DMS 273 (cell line): ENCODE results near the gene ATP2B2.

Experiments used
- DNase-seq: peaks from one replicate; lab custom pipeline; 2025; ENCODE audit not compliant: unreplicated experiment; lab: John Stamatoyannopoulos, UW

The ATP2B2 gene

DNA sequence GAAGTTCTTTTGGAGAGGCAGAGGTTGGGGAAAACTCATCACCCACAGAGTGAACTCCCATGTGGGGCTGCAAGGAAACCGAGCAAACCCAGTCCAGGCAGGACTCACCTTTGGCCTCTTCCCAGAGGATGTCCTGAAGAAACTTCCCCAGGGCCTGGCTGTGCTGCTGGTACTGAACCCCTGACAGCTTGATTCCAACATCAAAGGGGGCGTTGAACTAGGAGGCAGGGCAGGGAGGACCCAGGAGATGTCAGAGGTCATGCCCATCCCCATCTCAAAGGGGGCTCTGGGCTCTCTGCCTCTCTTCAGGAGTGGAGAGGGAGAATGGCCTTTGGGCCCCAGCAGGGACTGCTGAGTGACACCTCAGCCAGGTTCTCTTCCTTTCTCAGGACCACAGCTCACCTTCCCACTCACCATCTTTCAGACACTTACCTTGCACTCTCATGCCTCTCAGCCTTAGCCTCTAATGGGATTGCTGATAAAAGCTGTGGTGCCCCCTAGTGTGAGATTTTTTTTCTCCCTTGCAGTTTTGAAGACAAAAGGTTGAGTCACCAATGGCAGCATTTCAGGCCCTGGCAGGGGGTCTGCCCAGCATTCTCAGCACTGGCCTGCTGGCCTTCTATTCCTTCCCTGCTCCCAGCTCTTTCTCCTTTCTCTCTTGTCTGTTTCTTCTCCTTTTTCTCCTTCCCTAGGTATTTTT, 218.6 kb downstream of the ATP2B2 start:
- DNase-seq = no peak

DNA sequence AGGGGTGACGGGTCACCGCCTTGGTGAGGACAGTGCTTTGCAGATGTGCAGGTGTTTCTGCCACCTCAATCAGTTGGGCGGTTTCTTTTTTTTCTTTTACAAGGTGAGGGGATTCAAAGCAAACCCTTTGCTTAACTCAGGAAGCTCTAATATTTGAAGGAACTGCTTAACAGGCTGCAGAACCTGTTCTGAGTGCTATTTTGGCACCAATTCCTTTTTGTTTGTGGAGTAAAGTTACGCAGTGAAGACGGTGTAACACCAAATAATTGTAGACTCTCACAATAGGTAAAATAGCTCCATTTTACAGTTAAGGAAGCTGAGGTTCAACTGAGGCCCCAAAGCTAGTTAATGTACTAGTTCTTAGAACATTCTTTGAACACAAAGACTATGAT, 219.3 kb downstream of the ATP2B2 start:
- no peak for DNase-seq

DNA sequence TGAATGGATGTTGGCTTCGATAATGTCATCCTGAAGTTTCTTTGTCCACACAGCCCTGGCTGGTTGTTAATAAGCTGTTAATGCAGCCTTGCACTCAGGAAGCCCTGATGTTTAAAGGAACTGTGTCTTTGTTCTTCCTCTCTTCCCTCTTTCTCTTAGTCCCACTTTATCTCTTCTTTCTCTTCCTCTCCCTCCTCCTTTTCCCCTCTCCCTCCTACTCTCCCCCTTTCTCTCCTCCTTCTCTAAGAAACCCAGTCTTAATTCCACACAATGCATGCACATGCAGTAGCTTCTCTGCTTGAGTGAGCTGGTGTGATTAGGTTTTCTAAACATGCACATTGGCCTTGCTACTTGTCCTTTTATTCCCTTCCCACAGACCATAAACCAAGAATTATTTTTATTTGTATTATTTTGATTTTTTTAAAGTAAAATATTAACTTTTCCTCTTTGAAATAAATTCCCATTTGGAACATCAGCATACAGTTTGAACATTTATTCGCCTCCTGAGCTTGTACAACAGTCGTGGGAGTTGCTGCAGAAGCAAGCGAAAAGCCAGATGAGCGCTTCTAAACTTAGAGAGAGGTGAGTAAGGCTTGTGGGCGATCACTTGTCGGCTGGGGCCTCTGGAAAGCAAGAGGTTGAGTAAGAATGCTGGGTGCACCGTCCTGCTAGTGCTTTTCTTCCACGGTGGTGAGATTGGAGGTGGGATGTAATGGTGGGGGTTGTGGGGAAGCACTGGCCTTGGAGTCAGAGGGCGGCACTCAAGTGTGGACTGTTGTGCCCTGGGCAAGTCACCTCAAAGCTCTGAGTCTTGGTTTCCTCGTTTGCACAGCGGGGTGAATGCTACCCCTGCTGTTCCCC, 219.9 kb downstream of the ATP2B2 start:
- no peak for DNase-seq

DNA sequence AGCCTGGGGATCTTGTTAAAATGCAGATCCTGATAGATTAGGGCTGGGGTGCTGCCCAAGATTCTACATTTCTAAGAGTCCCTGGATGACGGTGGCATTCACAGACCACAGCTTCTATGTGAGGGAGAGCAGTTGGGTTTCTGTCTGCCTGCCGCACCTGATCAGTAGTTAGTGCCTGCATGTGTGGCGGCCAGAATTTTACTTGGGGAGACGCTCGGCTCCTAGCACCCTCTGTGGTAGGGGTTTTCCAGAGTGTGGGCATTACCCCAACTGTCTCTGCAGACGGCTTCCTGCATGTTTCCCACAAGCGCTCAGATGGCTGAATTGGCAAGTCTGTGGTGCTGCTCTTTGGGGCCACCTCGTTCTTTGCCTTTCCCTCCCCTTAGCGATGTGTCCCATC, 220.9 kb downstream of the ATP2B2 start:
- DNase-seq = no peak

DNA sequence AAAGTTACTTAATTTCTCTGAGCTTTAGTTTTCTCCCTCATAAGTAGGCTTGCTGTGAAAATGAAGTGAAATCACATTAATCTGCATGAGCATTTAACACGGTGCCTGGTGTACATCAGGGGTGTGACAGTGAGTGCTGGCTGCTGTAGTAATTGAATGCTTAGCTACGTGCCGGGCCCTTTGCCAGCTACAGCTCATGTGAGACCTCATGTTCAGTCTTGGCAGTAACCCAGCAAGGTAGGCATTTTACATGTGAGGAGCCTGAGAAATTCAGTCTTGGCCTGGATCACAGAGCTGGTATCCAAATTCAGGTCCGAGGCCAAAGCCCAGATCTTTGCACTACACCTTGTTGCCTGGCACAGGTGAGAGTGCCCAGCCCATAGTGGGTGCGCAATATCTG, 221.7 kb downstream of the ATP2B2 start:
- peak; percentile 86 for DNase-seq

DNA sequence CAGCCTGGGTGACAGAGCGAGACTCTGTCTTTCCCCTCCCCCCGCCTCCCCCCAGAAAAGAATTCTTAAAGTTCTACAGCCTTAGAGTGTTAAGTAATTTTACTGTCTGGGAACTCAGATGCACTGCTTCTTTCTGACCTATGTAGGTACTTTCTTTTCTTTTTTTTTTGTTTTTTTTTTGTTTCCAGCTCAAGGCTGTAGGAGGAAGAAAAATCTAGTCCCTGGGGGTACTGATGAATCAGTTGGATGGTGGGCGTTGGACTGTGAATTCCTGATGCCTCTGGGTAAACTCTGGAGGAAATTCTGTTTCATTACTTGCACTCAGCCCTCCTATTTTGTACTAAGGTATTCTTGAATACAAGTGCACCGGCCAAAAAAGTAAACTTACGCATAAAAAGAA, 223.4 kb downstream of the ATP2B2 start:
- no peak for DNase-seq

DNA sequence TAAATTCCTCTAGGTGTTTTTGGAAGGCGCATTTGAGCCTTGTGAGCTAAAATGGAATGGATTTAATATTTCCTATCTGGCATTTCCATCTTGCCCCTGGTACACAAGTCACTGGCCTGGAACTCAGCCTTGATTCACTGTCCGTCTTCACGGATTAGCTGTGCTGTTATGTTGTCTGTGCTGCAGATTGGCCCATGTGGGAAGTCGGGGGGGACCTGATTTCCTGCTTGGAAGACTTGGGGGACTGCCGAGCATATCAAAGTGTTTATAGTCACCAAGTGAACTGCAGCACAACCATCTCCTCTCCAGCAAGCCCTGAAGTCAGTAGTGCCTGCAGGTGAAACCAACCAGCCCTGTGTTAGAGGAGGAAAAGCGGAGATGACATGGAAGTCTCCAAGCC, 224.8 kb downstream of the ATP2B2 start:
- no peak for DNase-seq

DNA sequence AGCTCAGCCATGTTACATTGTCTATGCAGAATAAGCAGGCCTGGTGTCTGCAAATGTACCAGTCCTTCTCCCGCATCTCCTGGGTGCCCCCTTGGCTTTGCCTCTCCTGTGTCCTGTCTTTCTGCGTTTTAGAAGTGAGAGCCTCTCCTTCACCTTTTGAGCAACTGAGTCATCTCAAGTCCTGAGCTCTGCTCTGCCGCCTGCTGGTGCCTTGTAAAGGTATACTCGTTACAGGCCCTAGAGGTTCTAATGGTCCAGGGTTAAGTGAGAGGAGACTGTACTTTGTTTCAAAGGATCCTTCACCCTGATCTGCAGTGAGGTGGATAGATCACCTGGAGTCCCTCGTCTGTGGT, 225.2 kb downstream of the ATP2B2 start:
- DNase-seq = no peak

DNA sequence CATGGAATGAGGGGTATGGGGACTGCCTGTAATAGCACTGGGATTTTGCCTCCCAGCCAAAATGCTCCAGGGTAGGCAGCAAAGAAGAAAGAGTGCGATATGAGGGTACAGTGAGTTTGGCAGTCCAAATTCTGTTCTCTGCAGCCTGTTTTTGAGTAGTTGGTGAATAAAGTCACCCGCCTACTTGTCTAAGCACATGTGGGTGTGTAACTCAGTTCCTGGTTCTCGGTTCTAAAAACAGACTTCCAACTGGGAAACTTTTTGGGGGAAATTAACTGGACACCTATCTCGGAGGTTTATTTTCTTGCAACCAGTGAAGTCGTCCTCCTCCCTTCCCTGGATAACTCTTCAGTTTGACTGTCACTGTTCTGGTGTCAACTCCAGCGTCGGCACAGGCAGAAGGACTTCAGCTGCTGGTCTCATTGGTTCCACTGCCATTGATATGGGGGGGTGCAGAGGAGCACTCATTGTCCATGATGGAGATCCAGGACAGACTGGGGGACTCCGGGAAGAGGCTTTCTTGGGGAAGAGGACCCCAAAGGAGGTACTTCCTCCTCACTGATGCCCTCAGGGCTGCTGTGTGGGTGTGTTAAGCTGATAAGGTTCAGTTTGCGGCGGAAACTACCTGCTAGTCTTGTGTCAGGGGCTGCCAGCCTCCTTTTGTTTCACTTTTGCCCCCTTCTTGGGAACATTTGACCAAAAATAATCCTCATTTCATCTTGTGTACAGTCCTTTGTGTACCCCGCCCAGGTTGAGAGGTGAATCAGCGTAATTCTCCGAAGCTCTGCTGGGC, 225.8 kb downstream of the ATP2B2 start:
- no peak for DNase-seq

DNA sequence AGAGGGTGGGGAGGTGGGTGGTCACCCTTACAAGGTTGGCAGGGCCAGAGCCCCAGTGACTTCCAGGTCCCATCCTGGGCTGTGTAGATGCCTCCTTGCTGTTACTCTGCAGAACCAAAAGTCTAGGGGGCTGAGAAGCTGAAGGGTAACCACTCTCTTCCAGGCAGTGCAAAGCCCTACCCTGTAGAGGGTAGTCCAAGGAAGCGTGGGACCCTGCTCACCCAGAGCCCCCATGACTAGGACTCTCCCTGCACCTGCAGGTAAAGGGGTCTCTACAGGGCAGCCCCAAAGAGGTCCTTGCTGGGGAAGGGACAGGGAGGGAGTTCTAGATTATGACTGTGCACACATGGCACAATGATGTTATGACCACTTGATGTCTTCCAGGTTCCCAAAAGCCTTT, 226.9 kb downstream of the ATP2B2 start:
- DNase-seq = no peak

DNA sequence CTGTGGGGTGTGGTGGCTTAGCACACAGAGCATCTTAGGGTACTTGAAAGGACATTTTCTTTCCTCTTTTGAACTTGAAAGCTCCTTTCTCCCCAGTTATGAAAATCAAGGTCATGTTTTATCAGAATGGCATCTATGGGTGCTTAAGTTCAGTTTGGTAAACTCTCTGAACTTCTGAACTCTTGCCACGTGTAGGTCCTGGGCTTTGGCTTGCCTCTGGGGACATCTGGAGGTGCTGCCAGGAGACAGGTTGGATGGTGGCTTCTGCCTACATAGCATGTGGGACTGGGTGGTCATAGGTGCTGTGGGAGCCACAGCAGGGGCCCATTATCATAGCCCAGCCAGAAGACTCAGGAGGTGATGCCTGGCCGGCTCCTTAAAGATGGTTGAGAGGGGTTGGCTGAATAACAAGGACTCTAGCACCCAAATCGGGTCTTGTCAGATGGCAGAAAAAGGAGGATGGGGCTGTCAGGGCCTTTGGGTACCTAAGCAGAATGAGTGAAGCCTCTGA, 228.2 kb downstream of the ATP2B2 start:
- no peak for DNase-seq

DNA sequence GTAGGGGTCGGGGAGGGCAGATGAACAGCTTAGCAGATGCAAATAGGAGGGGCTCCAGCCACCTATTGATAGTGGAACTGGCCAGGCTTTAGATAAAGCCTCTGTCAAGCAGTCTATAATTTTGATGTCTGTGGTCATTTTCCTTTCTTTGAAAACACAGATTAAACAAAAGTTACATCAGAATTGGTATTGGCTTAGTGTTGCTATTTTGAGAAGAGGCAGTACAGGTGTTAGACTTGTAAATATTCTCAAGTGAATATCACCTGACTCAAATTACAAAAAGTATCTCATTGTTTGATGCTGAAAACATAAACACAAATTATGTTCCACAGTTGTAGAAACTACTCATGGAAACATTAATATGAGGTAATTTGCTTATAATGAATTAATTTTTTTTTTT, 230.8 kb downstream of the ATP2B2 start:
- DNase-seq = no peak
